ENCODE data around the gene S1PR5.
"Not testable (repeated sequence)": the region's sequence is repeated elsewhere in the genome, so short reads cannot be mapped to it uniquely, and the experiment has no call there.

S1PR5 gene

GRCh38 chr19:10532457-10532856, 15.2 kb upstream of the S1PR5 start:
- ChIA-PET CTCF (interaction anchor here (0.6 to 1.5 kb wide), 3 partner anchors 9 to 16 kb away, joined by 3 to 4 read pairs (median 3); partner anchors contain the start of gene S1PR5), POLR2A (interaction anchor here (0.7 kb wide), 1 partner anchor 30 kb away, joined by 3 read pairs; no protein-coding TSS in a partner anchor)
- no peak for DNase-seq (ENCODE audit: low read depth, low spot score)
- no peak overlapping the region for H3K4me3 ChIP-seq (ENCODE audit: low read depth, low read length)
- no peak for TF ChIP-seq CTCF (IDR thresholded peaks at IDR 0.05; ENCODE audit: insufficient read depth, low read length, missing control alignments)

- POLR2A ChIA-PET; DNase-seq (ENCODE audit: low read depth, low spot score); H3K4me3 ChIP-seq (ENCODE audit: low read depth, low read length): not testable (repeated sequence)
- CTCF ChIA-PET: interaction anchor here (0.9 to 1.2 kb wide), 2 partner anchors 22 to 54 kb away, joined by 3 read pairs; no protein-coding TSS in a partner anchor
Measured at GRCh38 chr19:10526887-10527286, 9.6 kb upstream of the S1PR5 start.

GRCh38 chr19:10525636-10526035, 8.4 kb upstream of the S1PR5 start:
- no peak for DNase-seq (ENCODE audit: low read depth, low spot score)
- ChIA-PET POLR2A (interaction anchor here (0.6 kb wide), 1 partner anchor 32 kb away, joined by 3 read pairs; no protein-coding TSS in a partner anchor), CTCF (interaction anchor here (1.3 kb wide), 1 partner anchor 20 kb away, joined by 3 read pairs; no protein-coding TSS in a partner anchor)
- H3K4me3 ChIP-seq (ENCODE audit: low read depth, low read length): no peak overlapping the region
- no peak for TF ChIP-seq CTCF (IDR thresholded peaks at IDR 0.05; ENCODE audit: insufficient read depth, low read length, missing control alignments)

- no peak for DNase-seq (ENCODE audit: low read depth, low spot score)
- ChIA-PET CTCF (interaction anchor here (1.2 to 2.6 kb wide), 6 partner anchors 12 to 107 kb away, joined by 3 to 10 read pairs (median 4); no protein-coding TSS in a partner anchor), POLR2A (no interaction called here)
- no peak overlapping the region for H3K4me3 ChIP-seq (ENCODE audit: low read depth, low read length)
- TF ChIP-seq CTCF (IDR thresholded peaks at IDR 0.05; ENCODE audit: insufficient read depth, low read length, missing control alignments): no peak
Measured at GRCh38 chr19:10523135-10523636, 5.9 kb upstream of the S1PR5 start.

- CTCF ChIA-PET: interaction anchor here (0.9 to 2.6 kb wide), 4 partner anchors 11 to 105 kb away, joined by 3 to 10 read pairs (median 4); no protein-coding TSS in a partner anchor
- TF ChIP-seq CTCF (IDR thresholded peaks at IDR 0.05; ENCODE audit: insufficient read depth, low read length, missing control alignments): no peak
- H3K4me3 ChIP-seq (ENCODE audit: low read depth, low read length): no peak overlapping the region
- POLR2A ChIA-PET: no interaction called here
- DNase-seq (ENCODE audit: low read depth, low spot score): no peak
Measured at GRCh38 chr19:10521461-10522171, 4.4 kb upstream of the S1PR5 start.

- H3K4me3 ChIP-seq (ENCODE audit: low read depth, low read length): no peak overlapping the region
- ChIA-PET POLR2A (no interaction called here), CTCF (interaction anchor here (0.7 to 1.3 kb wide), 2 partner anchors 12 to 15 kb away, joined by 3 to 8 read pairs; no protein-coding TSS in a partner anchor)
- no peak for DNase-seq (ENCODE audit: low read depth, low spot score)
- TF ChIP-seq CTCF (IDR thresholded peaks at IDR 0.05; ENCODE audit: insufficient read depth, low read length, missing control alignments): no peak
Measured at GRCh38 chr19:10520652-10521318, 3.5 kb upstream of the S1PR5 start.

Measured in AG04449 (cell line).